Liver (tissue), 9 donors: ENCODE data around the gene ISCA1. TPM values are rescaled to one million over a fixed set of nuclear protein-coding genes. Genes with fewer than 3 reads are reported as not detected.
A peak's percentile ranks its signal among the peaks of the same experiment; 100 is the strongest.

Experiments used
- DNase-seq: peaks from one replicate; pipeline ENCODE4 v3.0.0-alpha.2; 2017; ENCODE audit warnings: low spot score
- H3K27ac ChIP-seq, 2 donors: one replicate each; pipeline ENCODE4 v1.7.0; 2013; ENCODE audit warnings: inconsistent platforms in 2 of 2, low read length in 2 of 2, control low read depth in 1 of 2, low read depth in 1 of 2, mild to moderate bottlenecking in 1 of 2
- H3K27me3 ChIP-seq, 4 donors: one replicate each; pipeline versions ENCODE4 v1.6.1 to v1.7.0; 2013; ENCODE audit warnings: low read length in 3 of 4, inconsistent platforms in 1 of 4, mild to moderate bottlenecking in 1 of 4, moderate library complexity in 1 of 4; ENCODE audit not compliant: control insufficient read depth in 4 of 4, insufficient read depth in 4 of 4
- H3K36me3 ChIP-seq, 4 donors: one replicate each; pipeline versions ENCODE4 v1.6.1 to v1.7.0; 2013; ENCODE audit warnings: low read length in 3 of 4, mild to moderate bottlenecking in 3 of 4, low read depth in 1 of 4, moderate library complexity in 1 of 4; ENCODE audit not compliant: control insufficient read depth in 4 of 4, insufficient read depth in 3 of 4
- H3K4me1 ChIP-seq, 4 donors: one replicate each; pipeline versions ENCODE4 v1.6.1 to v1.7.0; 2013; ENCODE audit warnings: low read length in 3 of 4, mild to moderate bottlenecking in 3 of 4, moderate library complexity in 1 of 4; ENCODE audit not compliant: control insufficient read depth in 4 of 4, insufficient read depth in 4 of 4
- H3K4me3 ChIP-seq, 3 donors: one replicate each; pipeline versions ENCODE4 v1.6.1 to v1.7.0; 2013; ENCODE audit warnings: low read length in 3 of 3, control low read depth in 1 of 3, low read depth in 1 of 3, mild to moderate bottlenecking in 1 of 3
- H3K9ac ChIP-seq, 2 donors: one replicate each; pipeline ENCODE4 v1.7.0; 2013; ENCODE audit warnings: low read length in 2 of 2, mild to moderate bottlenecking in 2 of 2, moderate library complexity in 2 of 2, control low read depth in 1 of 2, low read depth in 1 of 2
- H3K9me3 ChIP-seq, 4 donors: one replicate each; pipeline versions ENCODE4 v1.6.1 to v1.7.0; 2013; ENCODE audit warnings: low read length in 3 of 4; ENCODE audit not compliant: control insufficient read depth in 4 of 4
- CTCF ChIP-seq: fragments of 150-350 bp; IDR thresholded peaks from 2 replicates; pipeline ENCODE4 v1.5.1; 2017; ENCODE audit warnings: improper control_type of control experiment, low read depth, low read length; ENCODE audit not compliant: missing input control
- EGR1 ChIP-seq, 2 donors: IDR thresholded peaks; 2 replicates each; pipeline ENCODE4 v1.6.1; 2016 to 2018; ENCODE audit warnings: antibody characterized with exemption in 2 of 2, low read depth in 2 of 2
- FOXA1 ChIP-seq: IDR thresholded peaks from 2 replicates; pipeline ENCODE4 v1.6.1; 2016; ENCODE audit warnings: antibody characterized with exemption
- FOXA2 ChIP-seq: IDR thresholded peaks from 2 replicates; pipeline ENCODE4 v1.6.1; 2016; ENCODE audit warnings: antibody characterized with exemption
- GABPA ChIP-seq, 2 donors: IDR thresholded peaks in 1 of 2; conservative IDR thresholded peaks in 1 of 2; 2 replicates each; pipeline ENCODE4 v1.6.1; 2016; ENCODE audit warnings: antibody characterized with exemption in 2 of 2, mild to moderate bottlenecking in 1 of 2, moderate library complexity in 1 of 2
- HNF4A ChIP-seq, 2 donors: conservative IDR thresholded peaks; 2 replicates each; pipeline ENCODE4 v1.6.1; 2016; ENCODE audit warnings: antibody characterized with exemption in 2 of 2, mild to moderate bottlenecking in 2 of 2
- HNF4G ChIP-seq: IDR thresholded peaks from 2 replicates; pipeline ENCODE4 v1.6.1; 2016; ENCODE audit warnings: antibody characterized with exemption
- JUND ChIP-seq, 2 donors: IDR thresholded peaks; 2 replicates each; pipeline ENCODE4 v1.6.1; 2016; ENCODE audit warnings: antibody characterized with exemption in 2 of 2
- MAX ChIP-seq: IDR thresholded peaks from 2 replicates; pipeline ENCODE4 v1.6.1; 2016; ENCODE audit warnings: antibody characterized with exemption
- NR2F2 ChIP-seq: IDR thresholded peaks from 2 replicates; pipeline ENCODE4 v1.6.1; 2016; ENCODE audit warnings: antibody characterized with exemption
- RAD21 ChIP-seq, 2 donors: IDR thresholded peaks; 2 replicates each; pipeline ENCODE4 v1.6.1; 2016; ENCODE audit warnings: antibody characterized with exemption in 2 of 2, mild to moderate bottlenecking in 2 of 2
- REST ChIP-seq: IDR thresholded peaks from 2 replicates; pipeline ENCODE4 v1.6.1; 2016; ENCODE audit warnings: antibody characterized with exemption, mild to moderate bottlenecking
- RXRA ChIP-seq, 2 donors: IDR thresholded peaks; 2 replicates each; pipeline ENCODE4 v1.6.1; 2017 to 2018; ENCODE audit warnings: antibody characterized with exemption in 2 of 2, mild to moderate bottlenecking in 1 of 2
- SP1 ChIP-seq: IDR thresholded peaks from 2 replicates; pipeline ENCODE4 v1.6.1; 2018; ENCODE audit warnings: antibody characterized with exemption, mild to moderate bottlenecking
- TAF1 ChIP-seq: conservative IDR thresholded peaks from 2 replicates; pipeline ENCODE4 v1.6.1; 2016; ENCODE audit warnings: antibody characterized with exemption, mild to moderate bottlenecking
- YY1 ChIP-seq: IDR thresholded peaks from 2 replicates; pipeline ENCODE4 v1.6.1; 2016; ENCODE audit warnings: antibody characterized with exemption, mild to moderate bottlenecking
- WGBS: extraction: QIAGEN DNeasy Blood & Tissue Kit; methylation state at CpG from one replicate; pipeline ENCODE4 v1.1.7; 2013; 5-methylcytosine and 5-hydroxymethylcytosine counted together
- polyA plus RNA-seq, 2 donors: library from polyadenylated mRNA; stranded (reverse) in 1 of 2; unstranded in 1 of 2; fragments of 200-250 nt in 1 of 2; fragments of >200 nt in 1 of 2; fragmentation: Nextera tagmentation in 1 of 2; extraction: Ambion mirVana in 1 of 2; gene quantifications; one replicate each; pipeline versions ENCODE4 v1.2.1 to v1.2.3, GENCODE V29; 2013 to 2015
- total RNA-seq, 2 donors: library from RNA; depleted of rRNA; stranded (reverse); fragments of >200 nt; gene quantifications; one replicate each; pipeline ENCODE4 v1.2.3, GENCODE V29; 2014
- donor health status: healthy.
- donor health status: healthy.
- donor health status: healthy.
- donor health status: healthy.
- donor health status: healthy.

ISCA1 gene
- total RNA-seq (10 to 100 TPM; 26.6 to 43.2 TPM), polyA plus RNA-seq (10 to 100 TPM; 27.4 to 28.2 TPM)

DNA sequence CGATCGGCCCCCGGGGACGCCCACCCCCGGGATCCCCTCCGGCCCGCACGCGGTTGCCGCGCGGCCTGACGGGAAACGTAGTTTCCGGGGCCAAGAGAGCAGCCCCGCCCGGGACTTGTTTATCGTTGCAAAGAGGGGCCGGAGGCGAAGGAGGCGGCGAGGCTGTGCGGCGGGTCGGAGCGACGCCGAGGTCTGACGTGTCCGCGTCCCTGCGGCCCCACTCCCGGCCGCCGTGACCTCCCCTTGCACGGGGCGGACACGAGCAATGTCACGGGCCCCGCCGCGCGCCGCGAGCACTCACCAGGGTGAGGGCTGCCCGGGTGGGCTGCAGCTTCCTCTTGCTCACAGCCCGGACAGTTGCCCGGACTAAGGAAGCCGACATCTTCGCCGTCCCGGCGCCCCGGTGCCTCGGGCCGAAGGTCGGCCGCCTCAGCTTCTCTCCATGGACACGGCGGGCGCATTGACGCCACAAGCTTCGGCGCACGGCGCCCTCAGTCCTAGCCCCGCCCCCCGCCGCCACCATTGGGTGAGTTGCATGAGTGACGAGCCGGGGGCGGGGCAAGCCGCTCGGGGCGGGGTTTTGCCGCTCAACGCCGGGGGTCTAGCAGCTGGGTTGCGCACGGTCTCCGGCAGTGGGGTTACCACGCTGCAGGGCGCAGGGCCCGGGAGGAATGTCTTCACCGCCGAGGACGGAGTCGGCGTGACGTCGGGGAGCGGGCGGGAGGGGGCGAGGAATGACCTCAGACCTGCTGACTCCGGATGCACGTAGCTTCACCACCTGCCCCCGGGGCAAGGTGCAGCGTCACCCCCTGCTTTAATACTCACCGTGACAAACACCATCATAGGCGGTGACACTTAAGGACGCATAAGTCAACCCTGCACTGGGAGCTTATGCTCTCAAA, at the start of gene ISCA1:
ISCA1 (minus strand) TSS at position 462 of the 902 bp plus-strand sequence; CDS start at position 382, 80 bp downstream.
- under 1% methylated on average over 101 of the region's 101 CpGs for WGBS
- Histone ChIP-seq H3K9me3 (no peaks in the 10 kb centered on the region), H3K27me3 (no peaks in the 10 kb centered on the region), H3K27ac (peak within 1 kb of the TSS; percentile 96 to 100), H3K9ac (peak within 1 kb of the TSS; percentile 53 to 92), H3K4me3 (peak within 1 kb of the TSS; percentile 96 to 99 (median 97)), H3K4me1 (peaks cover 7 to 24% (median 20%) of the 10 kb centered on the region in 4 donors), H3K36me3 (peaks cover 0 to 4% (median 2%) of the 10 kb centered on the region in 4 donors)
- peak; percentile 99 for DNase-seq
- TF ChIP-seq CTCF (no peak), HNF4A (conservative IDR thresholded peaks at IDR 0.05) (peak; percentile 83), TAF1 (peak; percentile 87), YY1 (peak; percentile 85), MAX (peak; percentile 41), RXRA (IDR thresholded peaks at IDR 0.05) (peak; percentile 14 to 17), NR2F2 (no peak), SP1 (peak; percentile 56), RAD21 (IDR thresholded peaks at IDR 0.05) (no peak), FOXA1 (peak; percentile 21), FOXA2 (no peak), EGR1 (IDR thresholded peaks at IDR 0.05; ENCODE audit: low read depth in 2 of 2) (no peak), REST (peak; percentile 90), HNF4G (peak; percentile 7), GABPA (IDR thresholded peaks at IDR 0.05 in 1 of 2, conservative IDR thresholded peaks at IDR 0.05 in 1 of 2) (peak in 1 of 2 donors; percentile 47), JUND (IDR thresholded peaks at IDR 0.05) (peak; percentile 18 to 34)

DNA sequence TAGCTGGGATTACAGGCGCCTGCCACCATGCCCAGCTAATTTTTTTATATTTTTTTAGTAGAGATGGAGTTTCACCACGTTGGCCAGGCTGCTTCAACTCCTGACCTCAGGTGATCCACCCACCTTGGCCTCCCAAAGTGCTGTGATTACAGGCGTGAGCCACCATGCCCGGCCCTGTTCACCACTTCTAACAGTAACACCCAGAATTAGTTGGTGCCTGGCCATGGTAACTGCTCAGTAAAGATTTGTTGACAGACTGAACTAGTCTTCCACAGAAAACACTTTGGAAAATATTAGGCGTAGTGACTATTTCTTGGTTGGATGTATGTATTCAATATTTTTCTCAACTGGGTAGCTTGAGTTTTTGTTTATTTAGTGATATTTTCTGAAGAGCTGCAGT, 47.8 kb upstream of the ISCA1 start:
- Histone ChIP-seq H3K9me3 (no peaks in the 10 kb centered on the region), H3K4me1 (no peaks in the 10 kb centered on the region), H3K4me3 (no peak overlapping the region), H3K9ac (no peak overlapping the region), H3K27ac (no peak overlapping the region), H3K36me3 (peaks cover 1 to 70% (median 59%) of the 10 kb centered on the region in 4 donors), H3K27me3 (no peaks in the 10 kb centered on the region)
- DNase-seq: no peak
- 94% methylated on average over 5 of the region's 5 CpGs for WGBS
- TF ChIP-seq HNF4G: no peak
- no peak for TF ChIP-seq NR2F2
- TF ChIP-seq RAD21 (IDR thresholded peaks at IDR 0.05): no peak
- TF ChIP-seq FOXA2: no peak
